ENCODE results near the gene PTPRT. TPM values are rescaled to one million over a fixed set of nuclear protein-coding genes. Genes with fewer than 3 reads are reported as not detected.
"Not testable (repeated sequence)": the region's sequence is repeated elsewhere in the genome, so short reads cannot be mapped to it uniquely, and the experiment has no call there.

The PTPRT gene
- total RNA-seq, 2 donors from 2014 or later = not detected

- Mint-ChIP-seq H3K9me3 (peaks cover 15% of the 10 kb centered on the region), H3K4me1 (no peaks in the 10 kb centered on the region), H3K36me3 (ENCODE audit: low read depth) (no peaks in the 10 kb centered on the region), H3K27me3 (no peaks in the 10 kb centered on the region), H3K27ac (no peak overlapping the region), H3K4me3 (no peak overlapping the region)
- no peak for ATAC-seq (replicated peaks)
These were observed 937.6 kb downstream of the PTPRT start for GRCh38 chr20:42252116-42252515.

DNA sequence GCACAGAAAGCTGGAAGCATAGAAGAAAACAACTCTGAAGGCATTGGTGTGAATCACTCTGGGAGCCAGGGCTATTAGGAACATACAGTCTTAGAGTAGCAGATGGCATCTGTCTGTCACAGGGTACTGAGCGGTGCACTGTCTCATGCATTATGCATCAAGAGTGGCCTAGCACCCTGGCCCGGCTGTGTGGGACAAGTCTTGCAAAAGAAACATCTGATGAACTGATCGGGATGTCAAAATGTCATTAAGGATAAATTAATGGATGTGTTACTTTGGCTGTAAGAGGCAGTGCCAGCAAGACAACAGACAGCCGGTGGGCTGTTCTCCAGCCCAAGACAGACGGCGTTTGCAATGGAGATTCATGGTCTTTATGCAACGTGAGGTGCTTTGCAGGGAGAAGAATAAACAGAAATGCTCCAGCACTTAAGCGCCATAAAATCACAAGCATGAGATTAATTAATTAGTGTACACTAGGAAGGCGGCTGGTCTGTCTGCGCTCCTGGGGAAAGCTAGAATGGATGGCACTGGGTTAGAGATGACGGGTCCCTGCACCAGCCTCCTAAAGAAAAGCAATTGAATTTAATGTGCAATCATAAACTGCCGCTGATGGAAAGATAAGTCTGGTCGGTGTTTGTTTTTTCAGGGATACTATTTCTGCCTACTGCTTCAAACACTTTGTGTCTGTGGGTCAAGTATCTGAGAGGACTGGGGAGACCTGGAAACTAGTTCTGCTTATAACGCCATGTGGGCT is 970.9 kb downstream of the PTPRT start:
- ATAC-seq (replicated peaks) = no peak
- no peak overlapping the region for H3K4me3 Mint-ChIP-seq
- H3K4me1 Mint-ChIP-seq = no peaks in the 10 kb centered on the region
- H3K9me3 Mint-ChIP-seq = peaks cover 9% of the 10 kb centered on the region
- no peaks in the 10 kb centered on the region for H3K36me3 Mint-ChIP-seq (ENCODE audit: low read depth)
- H3K27me3 Mint-ChIP-seq = no peaks in the 10 kb centered on the region
- no peak overlapping the region for H3K27ac Mint-ChIP-seq

GRCh38 chr20:42214074-42214473 is 975.6 kb downstream of the PTPRT start:
- Mint-ChIP-seq H3K27me3 (no peaks in the 10 kb centered on the region), H3K27ac (no peak overlapping the region), H3K36me3 (ENCODE audit: low read depth) (no peaks in the 10 kb centered on the region), H3K4me1 (no peaks in the 10 kb centered on the region), H3K9me3 (peaks cover 9% of the 10 kb centered on the region), H3K4me3 (no peak overlapping the region)
- ATAC-seq (replicated peaks) = no peak

DNA sequence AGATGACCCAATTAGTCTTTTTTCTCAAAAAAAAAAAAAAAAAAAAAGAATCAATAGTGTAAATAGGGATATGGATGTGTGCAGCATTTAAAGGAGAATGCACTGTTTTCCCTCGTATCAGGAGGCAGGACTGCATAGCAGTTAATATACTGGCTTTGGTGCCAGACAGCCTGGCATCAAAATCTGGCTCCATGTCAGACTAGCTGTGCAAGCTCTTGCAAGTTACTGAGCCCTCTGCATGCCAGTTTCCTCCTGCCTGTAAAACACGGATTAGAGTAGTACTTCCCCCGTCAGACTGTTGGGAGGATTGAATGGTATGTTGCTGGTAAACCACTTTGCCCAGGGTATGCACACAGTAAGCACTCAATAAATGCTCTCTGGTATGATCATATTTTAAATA is 977.3 kb downstream of the PTPRT start:
- no peaks in the 10 kb centered on the region for H3K36me3 Mint-ChIP-seq (ENCODE audit: low read depth)
- no peaks in the 10 kb centered on the region for H3K4me1 Mint-ChIP-seq
- H3K27ac Mint-ChIP-seq = no peak overlapping the region
- H3K4me3 Mint-ChIP-seq = no peak overlapping the region
- ATAC-seq (replicated peaks) = no peak
- peaks cover 9% of the 10 kb centered on the region for H3K9me3 Mint-ChIP-seq
- H3K27me3 Mint-ChIP-seq = no peaks in the 10 kb centered on the region

DNA sequence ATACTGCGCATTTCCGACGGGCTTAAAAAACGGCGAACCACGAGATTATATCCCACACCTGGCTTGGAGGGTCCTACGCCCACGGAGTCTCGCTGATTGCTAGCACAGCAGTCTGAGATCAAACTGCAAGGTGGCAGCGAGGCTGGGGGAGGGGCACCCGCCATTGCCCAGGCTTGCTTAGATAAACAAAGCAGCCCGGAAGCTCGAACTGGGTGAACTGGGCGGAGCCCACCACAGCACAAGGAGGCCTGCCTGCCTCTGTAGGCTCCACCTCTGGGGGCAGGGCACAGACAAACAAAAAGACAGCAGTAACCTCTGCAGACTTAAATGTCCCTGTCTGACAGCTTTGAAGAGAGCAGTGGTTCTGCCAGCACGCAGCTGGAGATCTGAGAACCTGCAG is 983.1 kb downstream of the PTPRT start:
- not testable (repeated sequence) for H3K4me1 Mint-ChIP-seq; H3K9me3 Mint-ChIP-seq; H3K36me3 Mint-ChIP-seq (ENCODE audit: low read depth); H3K27me3 Mint-ChIP-seq; ATAC-seq (replicated peaks); H3K27ac Mint-ChIP-seq; H3K4me3 Mint-ChIP-seq

DNA sequence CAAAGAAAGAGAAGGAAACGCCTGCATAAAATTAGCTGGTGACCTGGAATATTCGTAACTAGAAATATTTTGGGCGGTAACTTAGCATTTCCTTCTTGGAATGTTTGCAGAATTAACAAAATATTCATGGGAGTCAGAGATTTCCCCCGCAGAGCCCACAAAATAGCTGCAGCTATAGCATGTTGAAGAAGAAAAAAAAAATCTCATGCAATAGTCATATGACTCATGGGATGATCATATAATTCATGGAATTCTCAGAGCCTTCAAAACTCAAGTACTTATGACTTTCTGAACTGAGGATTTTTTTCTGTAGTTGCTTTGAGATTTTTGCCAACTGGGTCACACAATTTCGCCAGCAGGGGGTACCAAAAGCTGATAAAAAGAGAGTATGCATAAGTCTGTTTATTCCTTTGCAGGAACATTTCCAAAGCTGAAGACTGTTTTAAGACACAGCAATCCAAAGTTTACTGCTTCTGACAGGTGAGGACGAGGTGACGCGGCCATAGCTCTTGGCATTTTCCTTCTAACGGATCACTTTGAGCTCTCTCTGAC is 985.5 kb downstream of the PTPRT start:
- Mint-ChIP-seq H3K4me3 (no peak overlapping the region), H3K4me1 (no peaks in the 10 kb centered on the region), H3K27ac (no peak overlapping the region), H3K36me3 (ENCODE audit: low read depth) (no peaks in the 10 kb centered on the region), H3K27me3 (no peaks in the 10 kb centered on the region), H3K9me3 (peaks cover 3% of the 10 kb centered on the region)
- no peak for ATAC-seq (replicated peaks)

- peaks cover 5% of the 10 kb centered on the region for H3K9me3 Mint-ChIP-seq
- no peak overlapping the region for H3K27ac Mint-ChIP-seq
- no peak overlapping the region for H3K4me3 Mint-ChIP-seq
- H3K4me1 Mint-ChIP-seq = no peaks in the 10 kb centered on the region
- ATAC-seq (replicated peaks) = no peak
- H3K27me3 Mint-ChIP-seq = peaks cover 4% of the 10 kb centered on the region
- H3K36me3 Mint-ChIP-seq (ENCODE audit: low read depth) = no peaks in the 10 kb centered on the region
These were observed 992.1 kb downstream of the PTPRT start for GRCh38 chr20:42197599-42197998.

GRCh38 chr20:42193119-42193518 is 996.6 kb downstream of the PTPRT start:
- peaks cover 8% of the 10 kb centered on the region for H3K9me3 Mint-ChIP-seq
- H3K4me3 Mint-ChIP-seq = no peak overlapping the region
- H3K27ac Mint-ChIP-seq = no peak overlapping the region
- ATAC-seq (replicated peaks) = no peak
- H3K27me3 Mint-ChIP-seq = peaks cover 4% of the 10 kb centered on the region
- H3K36me3 Mint-ChIP-seq (ENCODE audit: low read depth) = no peaks in the 10 kb centered on the region
- no peaks in the 10 kb centered on the region for H3K4me1 Mint-ChIP-seq

- Mint-ChIP-seq H3K27ac (no peak overlapping the region), H3K4me3 (no peak overlapping the region), H3K36me3 (ENCODE audit: low read depth) (no peaks in the 10 kb centered on the region), H3K27me3 (peaks cover 4% of the 10 kb centered on the region), H3K4me1 (no peaks in the 10 kb centered on the region), H3K9me3 (peaks cover 8% of the 10 kb centered on the region)
- no peak for ATAC-seq (replicated peaks)
These were observed 997.4 kb downstream of the PTPRT start for GRCh38 chr20:42192321-42192720.

GRCh38 chr20:42191140-42191860 is 998.4 kb downstream of the PTPRT start:
- no peak overlapping the region for H3K4me3 Mint-ChIP-seq
- H3K27ac Mint-ChIP-seq = no peak overlapping the region
- H3K9me3 Mint-ChIP-seq = peaks cover 13% of the 10 kb centered on the region
- H3K4me1 Mint-ChIP-seq = no peaks in the 10 kb centered on the region
- H3K27me3 Mint-ChIP-seq = peaks cover 4% of the 10 kb centered on the region
- no peaks in the 10 kb centered on the region for H3K36me3 Mint-ChIP-seq (ENCODE audit: low read depth)
- ATAC-seq (replicated peaks) = no peak

GRCh38 chr20:42190084-42190483 is 999.6 kb downstream of the PTPRT start:
- Mint-ChIP-seq H3K4me1 (no peaks in the 10 kb centered on the region), H3K27me3 (peaks cover 4% of the 10 kb centered on the region), H3K4me3 (no peak overlapping the region), H3K27ac (no peak overlapping the region), H3K9me3 (peaks cover 16% of the 10 kb centered on the region), H3K36me3 (ENCODE audit: low read depth) (no peaks in the 10 kb centered on the region)
- ATAC-seq (replicated peaks) = no peak

GRCh38 chr20:42186337-42186736 is 1003.4 kb downstream of the PTPRT start:
- Mint-ChIP-seq H3K27ac (no peak overlapping the region), H3K36me3 (ENCODE audit: low read depth) (no peaks in the 10 kb centered on the region)

DNA sequence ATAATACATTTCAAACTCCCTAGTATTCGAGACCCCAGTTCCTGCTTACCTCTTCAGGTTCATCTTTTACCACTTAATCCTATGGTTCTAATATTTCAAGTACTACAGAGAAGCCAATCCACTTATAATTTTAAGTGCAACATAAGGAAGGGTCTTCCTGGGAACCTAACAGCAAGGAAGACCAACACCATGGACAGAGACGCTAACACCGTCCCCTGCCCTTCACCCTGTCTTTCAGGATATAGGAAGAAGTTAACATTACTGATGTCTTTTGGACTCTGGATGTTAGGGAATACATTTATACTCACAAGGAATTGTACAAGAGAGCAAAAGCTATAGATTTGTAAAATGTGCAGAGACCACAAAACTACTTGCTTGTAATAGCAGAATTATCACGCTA is 1006.6 kb downstream of the PTPRT start:
- no peak for ATAC-seq (replicated peaks)
- Mint-ChIP-seq H3K9me3 (peaks cover 10% of the 10 kb centered on the region), H3K27ac (no peak overlapping the region), H3K36me3 (ENCODE audit: low read depth) (no peaks in the 10 kb centered on the region), H3K4me1 (no peaks in the 10 kb centered on the region), H3K27me3 (no peaks in the 10 kb centered on the region), H3K4me3 (no peak overlapping the region)

More at GRCh38 chr20:42186337-42186736, 1003.4 kb downstream of the PTPRT start:
- no peak for ATAC-seq (replicated peaks)
- Mint-ChIP-seq H3K27me3 (no peaks in the 10 kb centered on the region), H3K4me3 (no peak overlapping the region), H3K4me1 (no peaks in the 10 kb centered on the region), H3K9me3 (peaks cover 10% of the 10 kb centered on the region)

- Mint-ChIP-seq H3K9me3 (peaks cover 5% of the 10 kb centered on the region), H3K36me3 (ENCODE audit: low read depth) (no peaks in the 10 kb centered on the region), H3K27ac (no peak overlapping the region), H3K4me1 (no peaks in the 10 kb centered on the region), H3K4me3 (no peak overlapping the region), H3K27me3 (no peaks in the 10 kb centered on the region)
- ATAC-seq (replicated peaks) = no peak
These were observed 1008.6 kb downstream of the PTPRT start for GRCh38 chr20:42181064-42181463.

- no peaks in the 10 kb centered on the region for H3K36me3 Mint-ChIP-seq (ENCODE audit: low read depth)
- H3K27ac Mint-ChIP-seq = no peak overlapping the region
- H3K4me1 Mint-ChIP-seq = no peaks in the 10 kb centered on the region
- H3K9me3 Mint-ChIP-seq = no peaks in the 10 kb centered on the region
- no peaks in the 10 kb centered on the region for H3K27me3 Mint-ChIP-seq
- H3K4me3 Mint-ChIP-seq = no peak overlapping the region
- ATAC-seq (replicated peaks) = no peak
These were observed 1009.9 kb downstream of the PTPRT start for GRCh38 chr20:42179768-42180167.
